GM19395 (cell line): ENCODE measurements around the gene NFYC.
"Not testable (repeated sequence)": the region's sequence is repeated elsewhere in the genome, so short reads cannot be mapped to it uniquely, and the experiment has no call there.

Source experiments
- ATAC-seq: cut with Tn5 transposase; IDR thresholded peaks from one replicate; pipeline ENCODE4 v1.9.1; 2021; ENCODE audit warnings: mild to moderate bottlenecking, moderate library complexity; ENCODE audit not compliant: unreplicated experiment

NFYC gene

DNA sequence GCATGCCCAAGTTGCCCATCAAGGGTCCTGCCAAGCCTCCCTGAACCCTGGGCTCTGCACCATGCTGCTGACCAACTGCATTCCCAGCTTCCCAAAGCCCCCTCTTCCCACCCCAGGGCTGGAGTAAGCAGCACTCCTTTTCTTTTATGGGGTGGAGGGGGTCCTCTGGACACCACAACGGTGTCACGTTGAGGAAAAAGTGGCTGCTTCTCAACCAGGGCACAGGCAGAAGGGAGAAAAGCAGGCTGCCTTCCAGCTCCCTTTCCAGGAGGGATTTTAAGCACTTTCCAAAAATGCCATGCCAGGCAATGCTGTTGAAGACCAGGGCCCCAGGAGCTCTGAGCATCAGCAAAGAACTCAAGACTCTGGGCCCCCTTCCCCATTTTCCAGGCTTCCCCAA, 26.7 kb upstream of the NFYC start:
- no peak for ATAC-seq

GRCh38 chr1:40665335-40666171, 26.0 kb upstream of the NFYC start, which contains the start of gene RIMS3:
Gene RIMS3, minus strand, starts transcription at chr1:40665682. Its CDS starts 23,757 bp downstream, at chr1:40641925.
- peak; percentile 72 for ATAC-seq

DNA sequence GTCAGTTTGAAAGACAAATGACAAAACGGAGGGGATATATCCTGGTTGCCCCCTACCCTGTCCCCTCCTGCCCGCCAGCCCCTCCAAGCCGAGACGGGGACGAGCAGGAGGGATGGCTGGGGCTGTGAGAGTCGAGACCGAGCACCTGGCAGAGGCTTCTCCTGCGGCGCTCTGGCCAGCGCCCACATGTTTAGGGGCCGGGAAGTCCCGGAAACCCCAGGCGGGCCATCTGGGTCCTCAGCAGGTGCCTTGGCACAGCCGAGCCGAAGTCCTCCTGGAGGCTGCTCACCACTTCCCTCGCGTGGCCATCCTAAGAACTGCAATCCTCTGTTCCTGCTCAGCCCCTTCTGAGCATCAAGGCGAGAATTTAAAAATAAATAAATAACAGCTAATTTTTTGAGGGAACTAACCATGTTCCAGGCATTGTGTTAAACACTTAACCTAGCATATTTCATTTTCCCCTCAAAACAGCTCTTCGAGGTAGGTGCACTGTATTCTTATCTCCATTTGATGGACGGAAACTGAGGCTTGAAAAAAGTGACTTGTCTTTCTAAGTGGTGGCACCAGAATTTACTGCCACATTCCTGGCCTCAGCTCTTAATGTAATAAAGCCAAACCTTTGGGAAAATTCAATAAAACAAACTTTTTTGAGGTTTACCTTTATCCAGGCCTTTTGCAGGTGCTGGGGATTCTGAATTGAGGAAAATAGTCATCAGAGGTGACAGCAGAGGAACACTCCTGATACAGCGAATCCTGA, 22.6 kb upstream of the NFYC start:
- peak; percentile 64 for ATAC-seq

GRCh38 chr1:40673452-40673851, 18.1 kb upstream of the NFYC start:
- no peak for ATAC-seq

DNA sequence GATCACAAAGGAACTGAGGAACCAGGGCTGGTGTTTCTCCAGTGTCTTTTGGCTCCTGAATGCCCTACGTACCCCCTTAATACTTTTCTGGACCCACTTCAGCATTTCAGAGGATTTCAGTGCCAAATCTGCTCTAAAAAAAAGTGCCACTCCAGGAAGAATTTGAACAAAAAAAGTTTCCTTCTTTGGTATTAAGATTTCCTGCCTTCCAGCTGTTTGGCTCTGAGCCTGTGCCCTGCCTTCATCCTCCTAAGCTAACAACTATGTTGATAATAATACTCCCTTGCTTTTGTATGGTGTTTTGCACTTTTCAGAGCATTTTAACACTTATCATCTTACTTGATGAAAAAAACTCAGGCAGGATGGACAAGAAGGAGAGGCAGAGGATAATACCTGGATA, 15.0 kb upstream of the NFYC start:
- no peak for ATAC-seq

DNA sequence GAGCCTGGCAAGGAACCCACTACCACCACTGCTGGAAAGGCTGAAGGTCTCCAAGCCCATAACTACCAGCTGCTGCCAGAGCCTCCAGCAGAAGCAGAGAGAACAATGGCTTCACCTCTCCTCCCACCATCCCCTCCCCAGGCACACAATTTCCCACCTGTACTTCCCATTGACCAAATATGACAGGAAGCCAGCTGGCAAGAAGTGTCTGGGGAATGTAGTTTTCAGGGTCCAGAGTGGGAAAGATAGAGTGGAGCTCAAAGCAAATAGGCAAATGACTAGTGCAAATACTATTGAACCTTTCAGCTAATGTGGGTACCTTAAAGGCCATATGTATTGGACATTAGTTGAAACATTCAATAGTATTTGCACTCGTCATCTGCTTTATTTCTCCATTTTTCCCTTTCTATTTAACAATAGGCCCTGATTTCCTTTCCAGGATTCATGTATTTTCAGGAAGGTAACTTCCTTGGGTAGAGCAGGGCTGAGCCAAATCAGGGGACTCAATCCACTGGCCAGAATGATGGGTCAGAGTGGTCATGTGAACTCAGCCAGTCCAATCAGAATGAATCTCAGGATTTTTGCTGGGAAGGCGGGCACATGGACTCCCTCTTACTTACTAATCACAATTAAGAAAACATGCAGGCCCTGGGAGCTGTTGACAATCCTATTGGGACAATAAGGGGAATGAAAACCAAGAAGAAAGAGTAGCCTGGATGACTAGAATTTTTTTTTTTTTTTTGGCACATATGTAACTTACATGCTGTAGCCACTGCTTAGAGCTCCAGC, 12.1 kb upstream of the NFYC start:
- ATAC-seq, result no peak

- no peak for ATAC-seq
Observed at GRCh38 chr1:40684669-40685068, 6.8 kb upstream of the NFYC start.

GRCh38 chr1:40687059-40687458, 4.4 kb upstream of the NFYC start:
- no peak for ATAC-seq

GRCh38 chr1:40687661-40688060, 3.8 kb upstream of the NFYC start:
- ATAC-seq, result no peak

- no peak for ATAC-seq
Observed at GRCh38 chr1:40689737-40690136, 1.8 kb upstream of the NFYC start.

DNA sequence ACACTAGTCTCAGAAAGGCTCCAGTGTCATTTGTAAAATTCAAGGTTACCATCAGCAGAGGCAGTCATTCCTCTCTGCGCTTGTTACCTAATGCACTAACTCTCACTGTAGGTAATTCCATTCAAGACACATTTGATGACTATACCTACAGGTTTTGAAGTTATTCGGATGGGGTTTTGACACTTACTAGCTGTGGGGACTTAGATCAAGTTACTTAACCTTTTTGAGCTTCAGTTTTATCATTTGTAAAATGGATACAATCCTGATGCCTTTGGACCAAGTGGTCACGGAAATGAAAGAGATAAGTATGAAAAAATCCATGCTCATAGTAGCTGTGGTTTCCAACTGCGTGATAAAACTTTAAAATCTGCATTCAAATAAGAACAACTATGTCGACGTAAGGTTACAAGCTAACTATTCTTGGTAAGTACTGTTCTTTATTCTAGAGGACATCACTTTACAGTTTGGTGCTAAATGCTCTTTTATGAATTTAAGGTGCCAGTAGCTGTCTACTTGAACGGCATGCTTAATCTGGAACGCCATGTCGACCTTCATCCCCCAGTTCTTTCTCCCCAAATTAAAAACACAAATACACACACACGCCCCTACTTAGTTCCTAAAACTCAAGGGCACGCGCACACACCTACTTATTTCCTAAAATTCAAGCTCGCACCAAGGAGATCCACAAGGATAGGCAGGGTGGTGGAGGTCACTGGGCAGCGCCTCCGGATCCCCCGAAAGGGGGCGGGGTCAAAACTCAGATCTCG, 550 bp upstream of the NFYC start:
- no peak for ATAC-seq

- ATAC-seq, result peak; percentile 13
Observed at GRCh38 chr1:40692429-40692895, 958 bp downstream of the NFYC start.

- no peak for ATAC-seq
Observed at GRCh38 chr1:40693425-40693824, 1.9 kb downstream of the NFYC start.

GRCh38 chr1:40694353-40694874, 2.9 kb downstream of the NFYC start:
- ATAC-seq, result no peak

GRCh38 chr1:40696294-40696693, 4.8 kb downstream of the NFYC start:
- ATAC-seq, result no peak

GRCh38 chr1:40697436-40697835, 5.9 kb downstream of the NFYC start:
- no peak for ATAC-seq

DNA sequence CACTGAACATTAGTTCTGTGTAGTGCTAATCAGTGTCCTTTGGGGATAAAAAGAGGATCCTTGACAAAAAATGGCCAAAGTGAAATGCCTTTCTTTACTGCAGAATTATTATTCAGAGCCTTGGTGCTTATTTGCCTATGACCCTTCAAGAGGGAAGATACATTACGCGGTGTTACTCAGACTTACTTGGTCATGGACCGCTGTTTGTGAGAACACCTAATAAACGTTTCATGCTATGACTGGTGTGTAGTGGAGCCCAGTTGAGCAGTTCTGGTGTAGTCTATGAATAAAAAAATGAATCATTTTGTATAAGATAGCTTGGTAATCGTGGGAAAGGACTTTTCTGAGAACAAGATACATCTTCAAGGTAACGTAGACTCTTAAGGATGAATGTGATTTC, 8.3 kb downstream of the NFYC start:
- peak; percentile 75 for ATAC-seq

GRCh38 chr1:40701684-40702083, 10.2 kb downstream of the NFYC start:
- no peak for ATAC-seq

DNA sequence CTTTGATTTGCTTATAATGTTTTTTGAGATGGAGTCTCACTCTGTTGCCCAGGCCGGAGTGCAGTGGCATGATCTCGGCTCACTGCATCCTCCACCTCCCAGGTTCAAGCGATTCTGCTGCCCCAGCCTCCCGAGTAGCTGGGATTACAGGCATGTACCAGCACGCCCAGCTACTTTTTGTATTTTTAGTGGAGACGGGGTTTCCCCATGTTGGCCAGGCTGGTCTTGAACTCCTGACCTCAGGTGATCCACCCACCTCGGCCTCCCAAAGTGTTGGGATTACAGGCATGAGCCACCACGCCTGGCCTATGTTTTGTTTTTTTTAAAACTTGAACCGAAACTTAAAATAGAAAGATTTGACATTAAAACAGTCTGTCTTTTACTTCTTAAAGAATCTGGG, 11.3 kb downstream of the NFYC start:
- ATAC-seq, result not testable (repeated sequence)

GRCh38 chr1:40703316-40703715, 11.8 kb downstream of the NFYC start:
- no peak for ATAC-seq
